HepG2 (cell line): ENCODE measurements around the gene OVOL2. TPM values are rescaled to one million over a fixed set of nuclear protein-coding genes. Genes with fewer than 3 reads are reported as not detected.

ENCODE experiments used
- CC2D1A ChIP-seq: sonication (generic); formaldehyde crosslinking; IDR thresholded peaks from 2 replicates; pipeline ENCODE4 v1.8.1; 2023; ENCODE audit warnings: mild to moderate bottlenecking, missing genetic modification reagents
- ESRRA ChIP-seq: sonication (generic); formaldehyde crosslinking; IDR thresholded peaks from 2 replicates; pipeline ENCODE4 v1.5.1; 2020; ENCODE audit warnings: mild to moderate bottlenecking, low read depth, missing genetic modification reagents
- FOSL2 ChIP-seq: sonication (generic); formaldehyde crosslinking; IDR thresholded peaks from 2 replicates; pipeline ENCODE4 v1.4.0; 2020; ENCODE audit warnings: missing genetic modification reagents
- HNRNPLL ChIP-seq: fragments of 200-400 bp; formaldehyde crosslinking; IDR thresholded peaks from 2 replicates; pipeline ENCODE4 v1.6.1; 2017; ENCODE audit warnings: mild to moderate bottlenecking, low read depth, low read length; ENCODE audit not compliant: poor library complexity, severe bottlenecking
- ISL2 ChIP-seq: sonication (generic); formaldehyde crosslinking; IDR thresholded peaks from 2 replicates; pipeline ENCODE4 v1.5.0; 2020; ENCODE audit warnings: missing genetic modification reagents
- KAT8 ChIP-seq: IDR thresholded peaks from 2 replicates; pipeline ENCODE4 v1.6.1; 2016; ENCODE audit warnings: missing genetic modification reagents, missing compliant biosample characterization
- MBNL3 ChIP-seq: fragments of 250-450 bp; sonication (Bioruptor Pico); conservative IDR thresholded peaks from 2 replicates; pipeline ENCODE4 v1.8.0; 2022; ENCODE audit warnings: mild to moderate bottlenecking, inconsistent platforms
- NFE2L1 ChIP-seq: sonication (generic); formaldehyde crosslinking; IDR thresholded peaks from 2 replicates; pipeline ENCODE4 v1.4.0; 2020; ENCODE audit warnings: missing genetic modification reagents, mild to moderate bottlenecking, borderline replicate concordance
- POLR2A ChIP-seq, 2 experiments: IDR thresholded peaks; 2 replicates each; pipeline ENCODE4 v1.6.1; 2011; ENCODE audit warnings: low read depth in 2 of 2, low read length in 2 of 2, mild to moderate bottlenecking in 1 of 2, moderate library complexity in 1 of 2; ENCODE audit not compliant: insufficient read depth in 1 of 2
- RARA ChIP-seq: IDR thresholded peaks from 2 replicates; pipeline ENCODE4 v1.6.1; 2016; ENCODE audit warnings: missing genetic modification reagents, missing compliant biosample characterization
- SP140L ChIP-seq: sonication (generic); formaldehyde crosslinking; IDR thresholded peaks from 2 replicates; pipeline ENCODE4 v1.4.0; 2020; ENCODE audit warnings: missing genetic modification reagents, borderline replicate concordance
- SYNCRIP ChIP-seq: fragments of 200-400 bp; formaldehyde crosslinking; IDR thresholded peaks from 2 replicates; pipeline ENCODE4 v1.6.1; 2018; ENCODE audit warnings: mild to moderate bottlenecking, low read depth, low read length; ENCODE audit not compliant: insufficient read depth
- ZEB1 ChIP-seq: IDR thresholded peaks from 2 replicates; pipeline ENCODE4 v1.6.1; 2012; ENCODE audit warnings: mild to moderate bottlenecking, low read depth, inconsistent platforms; ENCODE audit not compliant: insufficient replicate concordance
- ZFP62 ChIP-seq: sonication (generic); formaldehyde crosslinking; IDR thresholded peaks from 2 replicates; pipeline ENCODE4 v1.4.0; 2020; ENCODE audit warnings: missing genetic modification reagents
- ZNF253 ChIP-seq: sonication (generic); formaldehyde crosslinking; IDR thresholded peaks from 2 replicates; pipeline ENCODE4 v1.8.0; 2022; ENCODE audit warnings: mild to moderate bottlenecking, missing genetic modification reagents, borderline replicate concordance
- ZNF615 ChIP-seq: sonication (generic); formaldehyde crosslinking; IDR thresholded peaks from 2 replicates; pipeline ENCODE4 v1.5.0; 2020; ENCODE audit warnings: mild to moderate bottlenecking, missing genetic modification reagents, borderline replicate concordance
- polyA plus RNA-seq, 8 experiments: library from polyadenylated mRNA; depleted of rRNA in 3 of 8; stranded (reverse) in 7 of 8; unstranded in 1 of 8; fragments of >200 nt; fragmentation: Illumina TruSeq in 4 of 8; extraction: Trizol in 4 of 8; gene quantifications; 2 replicates each; pipeline versions ENCODE4 v1.2.1 to v1.2.3, GENCODE V29; 2011 to 2016; ENCODE audit warnings: low read depth in 4 of 8, missing spikeins in 1 of 8, mixed read lengths in 1 of 8; ENCODE audit not compliant: insufficient read depth in 1 of 8
- total RNA-seq, 5 experiments: library from RNA; depleted of rRNA; stranded (reverse); fragments of >200 nt; fragmentation: Illumina TruSeq; extraction: Trizol; gene quantifications; 2 replicates each; pipeline ENCODE4 v1.2.3, GENCODE V29; 2016; ENCODE audit warnings: low read depth in 1 of 5
- TF ChIP-seq, protein P1 (sequence below): sonication (generic); formaldehyde crosslinking; IDR thresholded peaks from 2 replicates; pipeline ENCODE4 v1.5.0; 2020; ENCODE audit warnings: missing genetic modification reagents
- TF ChIP-seq, protein P2 (sequence below): sonication (generic); formaldehyde crosslinking; IDR thresholded peaks from 2 replicates; pipeline ENCODE4 v1.5.0; 2020; ENCODE audit warnings: mild to moderate bottlenecking, missing genetic modification reagents, moderate library complexity
- TF ChIP-seq, protein P3 (sequence below): sonication (generic); formaldehyde crosslinking; IDR thresholded peaks from 2 replicates; pipeline ENCODE4 v1.8.1; 2023; ENCODE audit warnings: mild to moderate bottlenecking, inconsistent platforms, moderate library complexity, missing genetic modification reagents, borderline replicate concordance

OVOL2 gene
- total and polyA plus RNA-seq, 2 of the 13 experiments (the other 11 are each of a cell fraction or from before 2014, with no cell fraction given) = 0.20 to 0.31 TPM

DNA sequence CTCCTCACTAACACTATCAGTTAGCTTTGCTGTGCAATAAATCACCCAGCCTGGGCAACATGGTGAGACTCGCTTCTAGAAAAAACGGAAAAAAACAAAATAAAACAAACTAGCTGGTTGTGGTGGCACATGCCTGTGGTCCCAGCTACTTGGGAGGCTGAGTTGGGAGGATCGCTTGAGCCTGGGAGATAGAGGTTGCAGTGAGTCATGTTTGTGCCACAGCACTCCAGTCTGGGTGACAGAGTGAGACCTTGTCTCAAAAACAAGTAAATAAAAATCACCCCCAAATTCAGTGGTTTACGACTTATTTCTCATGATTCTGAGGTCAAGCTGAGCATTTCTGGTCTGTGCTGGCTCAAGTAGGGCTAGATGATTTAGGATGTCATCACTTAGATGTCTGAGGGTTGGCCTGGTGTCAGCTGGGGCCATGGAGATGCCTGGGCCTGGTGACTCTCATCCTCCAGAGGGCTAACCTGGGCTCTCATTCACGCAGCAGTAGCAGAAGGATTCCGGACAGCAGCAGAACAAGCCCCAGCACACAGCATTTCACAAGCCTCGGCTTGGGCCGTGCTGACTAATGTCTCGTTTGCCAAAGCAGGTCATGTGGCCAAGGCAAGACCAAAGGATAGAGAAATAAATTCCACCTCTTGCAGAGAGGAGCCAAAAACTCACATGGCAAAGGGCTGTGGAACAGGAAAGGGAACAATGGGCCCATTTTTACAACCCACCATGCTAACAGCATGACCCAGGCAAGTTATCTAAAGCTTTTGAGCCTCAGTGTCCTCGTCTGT is 56.4 kb downstream of the OVOL2 start (continued):
- TF ChIP-seq, protein P1, sequence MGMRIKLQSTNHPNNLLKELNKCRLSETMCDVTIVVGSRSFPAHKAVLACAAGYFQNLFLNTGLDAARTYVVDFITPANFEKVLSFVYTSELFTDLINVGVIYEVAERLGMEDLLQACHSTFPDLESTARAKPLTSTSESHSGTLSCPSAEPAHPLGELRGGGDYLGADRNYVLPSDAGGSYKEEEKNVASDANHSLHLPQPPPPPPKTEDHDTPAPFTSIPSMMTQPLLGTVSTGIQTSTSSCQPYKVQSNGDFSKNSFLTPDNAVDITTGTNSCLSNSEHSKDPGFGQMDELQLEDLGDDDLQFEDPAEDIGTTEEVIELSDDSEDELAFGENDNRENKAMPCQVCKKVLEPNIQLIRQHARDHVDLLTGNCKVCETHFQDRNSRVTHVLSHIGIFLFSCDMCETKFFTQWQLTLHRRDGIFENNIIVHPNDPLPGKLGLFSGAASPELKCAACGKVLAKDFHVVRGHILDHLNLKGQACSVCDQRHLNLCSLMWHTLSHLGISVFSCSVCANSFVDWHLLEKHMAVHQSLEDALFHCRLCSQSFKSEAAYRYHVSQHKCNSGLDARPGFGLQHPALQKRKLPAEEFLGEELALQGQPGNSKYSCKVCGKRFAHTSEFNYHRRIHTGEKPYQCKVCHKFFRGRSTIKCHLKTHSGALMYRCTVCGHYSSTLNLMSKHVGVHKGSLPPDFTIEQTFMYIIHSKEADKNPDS (CRISPR knock-in tag) = no peak
- TF ChIP-seq RARA (CRISPR knock-in tag) = no peak
- no peak for TF ChIP-seq ZNF253 (CRISPR knock-in tag)
- TF ChIP-seq HNRNPLL = no peak
- no peak for TF ChIP-seq MBNL3 (CRISPR knock-in tag)
- TF ChIP-seq, protein P2, sequence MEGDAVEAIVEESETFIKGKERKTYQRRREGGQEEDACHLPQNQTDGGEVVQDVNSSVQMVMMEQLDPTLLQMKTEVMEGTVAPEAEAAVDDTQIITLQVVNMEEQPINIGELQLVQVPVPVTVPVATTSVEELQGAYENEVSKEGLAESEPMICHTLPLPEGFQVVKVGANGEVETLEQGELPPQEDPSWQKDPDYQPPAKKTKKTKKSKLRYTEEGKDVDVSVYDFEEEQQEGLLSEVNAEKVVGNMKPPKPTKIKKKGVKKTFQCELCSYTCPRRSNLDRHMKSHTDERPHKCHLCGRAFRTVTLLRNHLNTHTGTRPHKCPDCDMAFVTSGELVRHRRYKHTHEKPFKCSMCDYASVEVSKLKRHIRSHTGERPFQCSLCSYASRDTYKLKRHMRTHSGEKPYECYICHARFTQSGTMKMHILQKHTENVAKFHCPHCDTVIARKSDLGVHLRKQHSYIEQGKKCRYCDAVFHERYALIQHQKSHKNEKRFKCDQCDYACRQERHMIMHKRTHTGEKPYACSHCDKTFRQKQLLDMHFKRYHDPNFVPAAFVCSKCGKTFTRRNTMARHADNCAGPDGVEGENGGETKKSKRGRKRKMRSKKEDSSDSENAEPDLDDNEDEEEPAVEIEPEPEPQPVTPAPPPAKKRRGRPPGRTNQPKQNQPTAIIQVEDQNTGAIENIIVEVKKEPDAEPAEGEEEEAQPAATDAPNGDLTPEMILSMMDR (CRISPR knock-in tag) = no peak
- no peak for TF ChIP-seq ZFP62 (CRISPR knock-in tag)
- no peak for TF ChIP-seq ZNF615
- TF ChIP-seq ESRRA (CRISPR knock-in tag) = 0 out of 2 replicates have a peak, but pooled peaks have one; percentile 42
- peak; percentile 46; the same call in 1 of the 2 replicates for TF ChIP-seq KAT8 (CRISPR knock-in tag)
- no peak for TF ChIP-seq POLR2A (IDR thresholded peaks at IDR 0.05; ENCODE audit: insufficient read depth in 1 of 2, low read depth in 2 of 2, low read length in 2 of 2)
- TF ChIP-seq CC2D1A (CRISPR knock-in tag) = no peak
- no peak for TF ChIP-seq ISL2 (CRISPR knock-in tag)
- peak; percentile 90 for TF ChIP-seq FOSL2
- no peak for TF ChIP-seq SP140L (CRISPR knock-in tag)
- no peak for TF ChIP-seq SYNCRIP
- TF ChIP-seq NFE2L1 (CRISPR knock-in tag) = no peak; the same call in 1 of the 2 replicates
- TF ChIP-seq, protein P3, sequence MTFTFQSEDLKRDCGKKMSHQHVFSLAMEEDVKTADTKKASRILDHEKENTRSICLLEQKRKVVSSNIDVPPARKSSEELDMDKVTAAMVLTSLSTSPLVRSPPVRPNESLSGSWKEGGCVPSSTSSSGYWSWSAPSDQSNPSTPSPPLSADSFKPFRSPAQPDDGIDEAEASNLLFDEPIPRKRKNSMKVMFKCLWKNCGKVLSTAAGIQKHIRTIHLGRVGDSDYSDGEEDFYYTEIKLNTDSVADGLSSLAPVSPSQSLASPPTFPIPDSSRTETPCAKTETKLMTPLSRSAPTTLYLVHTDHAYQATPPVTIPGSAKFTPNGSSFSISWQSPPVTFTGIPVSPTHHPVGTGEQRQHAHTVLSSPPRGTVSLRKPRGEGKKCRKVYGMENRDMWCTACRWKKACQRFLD (CRISPR knock-in tag) = no peak
- TF ChIP-seq ZEB1 = no peak
